Stomach (tissue), 4 donors: ENCODE measurements around the gene SUSD2.
A peak's percentile ranks its signal among the peaks of the same experiment; 100 is the strongest.

Experiments used
- EP300 ChIP-seq: sonication (generic); formaldehyde crosslinking; IDR thresholded peaks from one replicate; pipeline ENCODE4 v1.6.1; 2017; ENCODE audit warnings: antibody characterized with exemption
- POLR2A ChIP-seq, 4 donors: fragments of 450-650 bp; IDR thresholded peaks; one replicate each; pipeline ENCODE4 v1.6.1; 2016; ENCODE audit warnings: antibody characterized with exemption in 4 of 4, control low read depth in 2 of 4, mild to moderate bottlenecking in 1 of 4, moderate library complexity in 1 of 4
- POLR2AphosphoS5 ChIP-seq, 3 donors: sonication (generic); formaldehyde crosslinking; IDR thresholded peaks; one replicate each; pipeline ENCODE4 v1.6.1; 2016; ENCODE audit warnings: antibody characterized with exemption in 3 of 3
- TF ChIP-seq, protein P1 (sequence below), 7 experiments: fragments of 450-650 bp in 4 of 7; fragments of 200-600 bp in 3 of 7; sonication (generic) in 3 of 7; IDR thresholded peaks; one replicate each; pipeline ENCODE4 v1.5.1; 2016 to 2019; ENCODE audit warnings: antibody characterized with exemption in 7 of 7, control low read depth in 2 of 7, mild to moderate bottlenecking in 1 of 7

- TF ChIP-seq, protein P1, sequence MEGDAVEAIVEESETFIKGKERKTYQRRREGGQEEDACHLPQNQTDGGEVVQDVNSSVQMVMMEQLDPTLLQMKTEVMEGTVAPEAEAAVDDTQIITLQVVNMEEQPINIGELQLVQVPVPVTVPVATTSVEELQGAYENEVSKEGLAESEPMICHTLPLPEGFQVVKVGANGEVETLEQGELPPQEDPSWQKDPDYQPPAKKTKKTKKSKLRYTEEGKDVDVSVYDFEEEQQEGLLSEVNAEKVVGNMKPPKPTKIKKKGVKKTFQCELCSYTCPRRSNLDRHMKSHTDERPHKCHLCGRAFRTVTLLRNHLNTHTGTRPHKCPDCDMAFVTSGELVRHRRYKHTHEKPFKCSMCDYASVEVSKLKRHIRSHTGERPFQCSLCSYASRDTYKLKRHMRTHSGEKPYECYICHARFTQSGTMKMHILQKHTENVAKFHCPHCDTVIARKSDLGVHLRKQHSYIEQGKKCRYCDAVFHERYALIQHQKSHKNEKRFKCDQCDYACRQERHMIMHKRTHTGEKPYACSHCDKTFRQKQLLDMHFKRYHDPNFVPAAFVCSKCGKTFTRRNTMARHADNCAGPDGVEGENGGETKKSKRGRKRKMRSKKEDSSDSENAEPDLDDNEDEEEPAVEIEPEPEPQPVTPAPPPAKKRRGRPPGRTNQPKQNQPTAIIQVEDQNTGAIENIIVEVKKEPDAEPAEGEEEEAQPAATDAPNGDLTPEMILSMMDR (IDR thresholded peaks at IDR 0.05): peak in 5 of 7 experiments; percentile 64 to 86 (median 78)
- peak in 1 of 3 donors; percentile 29 for TF ChIP-seq POLR2AphosphoS5 (IDR thresholded peaks at IDR 0.05)
- no peak for TF ChIP-seq POLR2A (IDR thresholded peaks at IDR 0.05)
- no peak for TF ChIP-seq EP300
Measured at GRCh38 chr22:24156913-24157821, 24.1 kb upstream of the SUSD2 start.
